Lower leg skin (tissue), 3 donors: Measurements from ENCODE around the gene DYRK3.

Source experiments
- CTCF ChIP-seq, 3 donors: fragments of 450-650 bp; IDR thresholded peaks; one replicate each; pipeline ENCODE4 v1.5.1; 2016; ENCODE audit warnings: antibody characterized with exemption in 3 of 3, mild to moderate bottlenecking in 3 of 3, moderate library complexity in 2 of 3
- POLR2A ChIP-seq, 2 donors: fragments of 450-650 bp; IDR thresholded peaks; one replicate each; pipeline ENCODE4 v1.6.1; 2016 to 2017; ENCODE audit warnings: antibody characterized with exemption in 2 of 2, mild to moderate bottlenecking in 1 of 2, moderate library complexity in 1 of 2

- no peak for TF ChIP-seq POLR2A (IDR thresholded peaks at IDR 0.05)
- no peak for TF ChIP-seq CTCF (IDR thresholded peaks at IDR 0.05)
Measured at GRCh38 chr1:206674236-206674635, 38.9 kb downstream of the DYRK3 start.
